ENCODE results near the gene P2RX5.

DNA sequence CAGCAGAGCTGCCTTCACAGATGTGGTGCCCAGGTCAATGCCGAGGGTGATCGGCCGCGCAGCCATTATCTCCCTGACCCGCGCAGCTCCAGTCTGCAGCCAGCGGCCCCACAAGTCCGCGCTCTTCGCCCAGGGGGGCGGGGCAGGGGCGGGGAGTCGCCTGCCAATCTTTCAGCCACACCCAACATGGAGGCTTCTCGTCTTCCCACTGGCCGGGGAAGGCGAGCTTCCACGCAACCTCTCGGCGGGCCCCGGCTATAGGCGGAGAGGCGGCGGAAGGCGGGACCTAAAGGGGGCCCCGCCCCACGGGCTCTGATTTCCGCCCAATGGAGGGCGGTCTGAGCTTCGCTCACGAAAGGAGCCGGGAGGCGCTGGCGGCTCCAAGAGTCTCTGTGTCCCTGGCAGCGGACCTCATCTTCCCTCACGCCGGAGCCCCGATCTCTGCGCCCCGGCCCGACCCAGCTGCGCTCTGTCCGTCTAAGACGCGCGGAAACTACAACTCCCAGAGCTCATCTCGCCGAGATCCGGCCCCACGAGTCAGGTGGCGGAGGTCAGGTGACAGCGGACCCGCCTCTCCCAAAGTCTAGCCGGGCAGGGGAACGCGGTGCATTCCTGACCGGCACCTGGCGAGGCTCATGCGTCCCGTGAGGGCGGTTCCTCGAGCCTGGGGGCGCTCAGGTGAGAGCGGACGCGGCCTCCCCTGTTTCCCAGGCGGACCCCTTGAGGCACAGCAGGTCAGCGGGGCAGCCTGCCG lies 59.6 kb downstream of the P2RX5 start, which contains the start of the genes CTNS and SHPK:
- TF ChIP-seq, protein P1, sequence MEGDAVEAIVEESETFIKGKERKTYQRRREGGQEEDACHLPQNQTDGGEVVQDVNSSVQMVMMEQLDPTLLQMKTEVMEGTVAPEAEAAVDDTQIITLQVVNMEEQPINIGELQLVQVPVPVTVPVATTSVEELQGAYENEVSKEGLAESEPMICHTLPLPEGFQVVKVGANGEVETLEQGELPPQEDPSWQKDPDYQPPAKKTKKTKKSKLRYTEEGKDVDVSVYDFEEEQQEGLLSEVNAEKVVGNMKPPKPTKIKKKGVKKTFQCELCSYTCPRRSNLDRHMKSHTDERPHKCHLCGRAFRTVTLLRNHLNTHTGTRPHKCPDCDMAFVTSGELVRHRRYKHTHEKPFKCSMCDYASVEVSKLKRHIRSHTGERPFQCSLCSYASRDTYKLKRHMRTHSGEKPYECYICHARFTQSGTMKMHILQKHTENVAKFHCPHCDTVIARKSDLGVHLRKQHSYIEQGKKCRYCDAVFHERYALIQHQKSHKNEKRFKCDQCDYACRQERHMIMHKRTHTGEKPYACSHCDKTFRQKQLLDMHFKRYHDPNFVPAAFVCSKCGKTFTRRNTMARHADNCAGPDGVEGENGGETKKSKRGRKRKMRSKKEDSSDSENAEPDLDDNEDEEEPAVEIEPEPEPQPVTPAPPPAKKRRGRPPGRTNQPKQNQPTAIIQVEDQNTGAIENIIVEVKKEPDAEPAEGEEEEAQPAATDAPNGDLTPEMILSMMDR (IDR thresholded peaks at IDR 0.05; ENCODE audit: extremely low read depth in 1 of 2, insufficient read depth in 1 of 2, low read depth in 1 of 2, low read length in 2 of 2): no peak
- TF ChIP-seq POLR2A (IDR thresholded peaks at IDR 0.05; ENCODE audit: low read depth, low read length): peak; percentile 57
- TF ChIP-seq JUN (IDR thresholded peaks at IDR 0.05; ENCODE audit: borderline replicate concordance, insufficient read depth, insufficient read length, low read depth): no peak
- TF ChIP-seq EZH2 (IDR thresholded peaks at IDR 0.05; ENCODE audit: borderline replicate concordance, low read depth, low read length, severe bottlenecking): no peak

Data from endothelial cell of umbilical vein (primary cell).